ENCODE data around the gene FOXD4L5.
"Not testable (repeated sequence)": the region's sequence is repeated elsewhere in the genome, so short reads cannot be mapped to it uniquely, and the experiment has no call there.

FOXD4L5 gene

GRCh38 chr9:65285109-65285508 lies at the start of gene FOXD4L5:
Gene FOXD4L5 (minus strand): TSS chr9:65285209. CDS start chr9:65284377, 832 bp downstream.
- DNase-seq: not testable (repeated sequence)

- not testable (repeated sequence) for DNase-seq
Observed at GRCh38 chr9:65283943-65284342, 1.1 kb downstream of the FOXD4L5 start.

DNA sequence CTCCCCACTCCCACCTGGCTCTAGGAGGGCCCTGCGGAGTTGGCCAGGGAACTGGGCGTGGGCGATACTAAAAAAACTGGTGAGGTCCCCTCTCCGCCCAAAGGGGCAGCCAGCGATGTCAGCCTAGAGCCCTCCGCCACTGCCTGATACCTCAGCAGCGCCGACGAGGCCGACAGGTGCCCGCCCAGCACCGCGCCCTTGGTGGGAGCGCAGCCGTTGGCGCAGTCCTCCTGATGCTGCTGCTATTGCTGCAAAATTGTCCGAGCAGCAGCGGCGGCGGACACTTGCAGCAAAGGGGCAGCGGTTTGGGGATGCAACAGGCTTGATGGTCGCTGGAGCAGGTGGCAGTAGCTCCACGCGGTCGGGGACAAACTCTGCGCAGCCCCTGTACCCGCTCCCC lies 2.0 kb downstream of the FOXD4L5 start:
- DNase-seq: not testable (repeated sequence)
